ENCODE results near the gene PELI2. TPM values are rescaled to one million over a fixed set of nuclear protein-coding genes. Genes with fewer than 3 reads are reported as not detected.

PELI2 gene
- total and polyA plus RNA-seq, 9 donors = 13.0 to 36.8 (median 28.5) TPM

DNA sequence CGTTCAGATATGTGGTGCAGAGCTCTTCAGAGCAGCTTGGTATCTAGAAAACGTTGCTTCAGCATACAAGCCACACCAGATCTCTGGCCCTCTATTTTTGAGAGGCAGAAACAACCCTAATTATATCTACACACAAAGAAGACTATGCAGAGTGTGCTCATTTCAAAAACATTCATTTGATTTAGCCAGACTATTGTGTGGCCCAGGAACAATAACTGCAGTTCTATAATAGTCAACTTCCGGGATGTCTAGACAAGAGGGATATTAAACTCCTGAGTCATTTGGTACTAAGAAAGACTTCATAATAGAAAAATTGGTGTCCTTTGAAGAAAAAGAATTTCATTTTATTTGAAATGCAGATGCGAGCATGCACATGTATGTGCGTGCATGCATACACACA, 153.8 kb downstream of the PELI2 start:
- intact Hi-C loops (cut with DNase I) = no loop called here
- H3K27ac ChIP-seq = no peak overlapping the region
- peaks cover 3% of the 10 kb centered on the region for H3K4me1 ChIP-seq (ENCODE audit: insufficient read depth)
- TF ChIP-seq, protein P1, sequence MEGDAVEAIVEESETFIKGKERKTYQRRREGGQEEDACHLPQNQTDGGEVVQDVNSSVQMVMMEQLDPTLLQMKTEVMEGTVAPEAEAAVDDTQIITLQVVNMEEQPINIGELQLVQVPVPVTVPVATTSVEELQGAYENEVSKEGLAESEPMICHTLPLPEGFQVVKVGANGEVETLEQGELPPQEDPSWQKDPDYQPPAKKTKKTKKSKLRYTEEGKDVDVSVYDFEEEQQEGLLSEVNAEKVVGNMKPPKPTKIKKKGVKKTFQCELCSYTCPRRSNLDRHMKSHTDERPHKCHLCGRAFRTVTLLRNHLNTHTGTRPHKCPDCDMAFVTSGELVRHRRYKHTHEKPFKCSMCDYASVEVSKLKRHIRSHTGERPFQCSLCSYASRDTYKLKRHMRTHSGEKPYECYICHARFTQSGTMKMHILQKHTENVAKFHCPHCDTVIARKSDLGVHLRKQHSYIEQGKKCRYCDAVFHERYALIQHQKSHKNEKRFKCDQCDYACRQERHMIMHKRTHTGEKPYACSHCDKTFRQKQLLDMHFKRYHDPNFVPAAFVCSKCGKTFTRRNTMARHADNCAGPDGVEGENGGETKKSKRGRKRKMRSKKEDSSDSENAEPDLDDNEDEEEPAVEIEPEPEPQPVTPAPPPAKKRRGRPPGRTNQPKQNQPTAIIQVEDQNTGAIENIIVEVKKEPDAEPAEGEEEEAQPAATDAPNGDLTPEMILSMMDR (IDR thresholded peaks at IDR 0.05) = no peak
- TF ChIP-seq POLR2A (IDR thresholded peaks at IDR 0.05) = no peak
- no peak for TF ChIP-seq EP300 (IDR thresholded peaks at IDR 0.05)
- no peaks in the 10 kb centered on the region for H3K27me3 ChIP-seq
- H3K36me3 ChIP-seq = no peaks in the 10 kb centered on the region
- no peak overlapping the region for H3K4me3 ChIP-seq
- no peak for DNase-seq
- 85 to 92% (median 86%) methylated on average over 5 of the region's 5 CpGs for WGBS, 3 donors
- no peaks in the 10 kb centered on the region for H3K9me3 ChIP-seq

- no peak for DNase-seq
- Histone ChIP-seq H3K27me3 (no peaks in the 10 kb centered on the region), H3K9me3 (no peaks in the 10 kb centered on the region), H3K27ac (no peak overlapping the region), H3K4me3 (no peak overlapping the region), H3K4me1 (ENCODE audit: insufficient read depth) (peaks cover 3% of the 10 kb centered on the region), H3K36me3 (no peaks in the 10 kb centered on the region)
- 89 to 94% (median 93%) methylated on average over 3 of the region's 3 CpGs for WGBS, 3 donors
- intact Hi-C loops (cut with DNase I) = no loop called here
- TF ChIP-seq EP300 (IDR thresholded peaks at IDR 0.05) (no peak), POLR2A (IDR thresholded peaks at IDR 0.05) (no peak)
- TF ChIP-seq, protein P1 (IDR thresholded peaks at IDR 0.05) = no peak
Measured at GRCh38 chr14:56273155-56273554, 154.9 kb downstream of the PELI2 start.

GRCh38 chr14:56273951-56274350, 155.7 kb downstream of the PELI2 start:
- Histone ChIP-seq H3K4me3 (no peak overlapping the region), H3K27me3 (no peaks in the 10 kb centered on the region), H3K36me3 (no peaks in the 10 kb centered on the region), H3K27ac (no peak overlapping the region), H3K4me1 (ENCODE audit: insufficient read depth) (no peaks in the 10 kb centered on the region), H3K9me3 (no peaks in the 10 kb centered on the region)
- intact Hi-C loops (cut with DNase I) = no loop called here
- WGBS, 3 donors = 78 to 80% (median 79%) methylated on average over 6 of the region's 6 CpGs
- DNase-seq = no peak
- TF ChIP-seq EP300 (IDR thresholded peaks at IDR 0.05) = no peak
- TF ChIP-seq, protein P1 (IDR thresholded peaks at IDR 0.05) = no peak
- TF ChIP-seq POLR2A (IDR thresholded peaks at IDR 0.05) = no peak

DNA sequence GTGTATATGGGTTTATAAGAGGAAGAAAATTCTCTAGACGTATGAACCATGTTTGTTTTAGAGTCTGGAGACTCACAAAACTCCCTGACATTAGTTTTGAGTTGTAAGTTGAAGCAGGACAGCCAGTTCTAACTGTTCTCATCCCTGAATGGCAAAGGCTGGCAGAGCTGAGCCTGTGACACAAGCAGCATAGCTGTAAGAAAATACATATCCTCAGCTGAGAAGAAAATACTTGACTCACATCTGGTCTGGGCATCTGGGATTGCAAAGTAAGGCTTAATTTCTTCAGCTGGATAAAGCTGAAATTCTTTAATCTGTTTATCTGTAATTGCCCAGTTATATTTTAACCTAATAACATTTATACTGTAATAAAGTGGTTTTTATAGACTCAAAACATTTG, 156.3 kb downstream of the PELI2 start:
- Histone ChIP-seq H3K9me3 (no peaks in the 10 kb centered on the region), H3K27me3 (no peaks in the 10 kb centered on the region), H3K27ac (no peak overlapping the region), H3K4me3 (no peak overlapping the region), H3K36me3 (no peaks in the 10 kb centered on the region), H3K4me1 (ENCODE audit: insufficient read depth) (no peaks in the 10 kb centered on the region)
- TF ChIP-seq EP300 (IDR thresholded peaks at IDR 0.05) (no peak), POLR2A (IDR thresholded peaks at IDR 0.05) (no peak)
- TF ChIP-seq, protein P1 (IDR thresholded peaks at IDR 0.05) = no peak
- DNase-seq = no peak
- intact Hi-C loops (cut with DNase I) = no loop called here
- 64 to 85% (median 72%) methylated on average over 1 of the region's 1 CpG for WGBS, 3 donors

Measured in ovary (tissue), 9 donors.